ENCODE data around the gene ORC2.
"Not testable (repeated sequence)": the region's sequence is repeated elsewhere in the genome, so short reads cannot be mapped to it uniquely, and the experiment has no call there.

DNA sequence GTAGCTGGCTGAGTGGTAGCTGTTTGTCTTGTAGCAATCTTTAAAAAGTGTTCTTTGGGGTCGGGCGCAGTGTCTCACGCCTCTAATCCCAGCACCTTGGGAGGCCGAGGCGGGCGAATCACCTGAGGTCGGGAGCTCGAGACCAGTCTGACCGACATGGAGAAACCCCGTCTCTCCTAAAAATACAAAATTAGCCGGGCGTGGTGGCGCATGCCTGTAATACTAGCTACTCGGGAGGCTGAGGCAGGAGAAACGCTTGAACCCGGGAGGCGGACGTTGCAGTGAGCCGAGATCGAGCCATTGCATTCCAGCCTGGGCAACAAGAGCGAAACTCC, 425 bp upstream of the ORC2 start:
- TF ChIP-seq, protein P1, sequence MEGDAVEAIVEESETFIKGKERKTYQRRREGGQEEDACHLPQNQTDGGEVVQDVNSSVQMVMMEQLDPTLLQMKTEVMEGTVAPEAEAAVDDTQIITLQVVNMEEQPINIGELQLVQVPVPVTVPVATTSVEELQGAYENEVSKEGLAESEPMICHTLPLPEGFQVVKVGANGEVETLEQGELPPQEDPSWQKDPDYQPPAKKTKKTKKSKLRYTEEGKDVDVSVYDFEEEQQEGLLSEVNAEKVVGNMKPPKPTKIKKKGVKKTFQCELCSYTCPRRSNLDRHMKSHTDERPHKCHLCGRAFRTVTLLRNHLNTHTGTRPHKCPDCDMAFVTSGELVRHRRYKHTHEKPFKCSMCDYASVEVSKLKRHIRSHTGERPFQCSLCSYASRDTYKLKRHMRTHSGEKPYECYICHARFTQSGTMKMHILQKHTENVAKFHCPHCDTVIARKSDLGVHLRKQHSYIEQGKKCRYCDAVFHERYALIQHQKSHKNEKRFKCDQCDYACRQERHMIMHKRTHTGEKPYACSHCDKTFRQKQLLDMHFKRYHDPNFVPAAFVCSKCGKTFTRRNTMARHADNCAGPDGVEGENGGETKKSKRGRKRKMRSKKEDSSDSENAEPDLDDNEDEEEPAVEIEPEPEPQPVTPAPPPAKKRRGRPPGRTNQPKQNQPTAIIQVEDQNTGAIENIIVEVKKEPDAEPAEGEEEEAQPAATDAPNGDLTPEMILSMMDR (conservative IDR thresholded peaks at IDR 0.05) = not testable (repeated sequence)
- TF ChIP-seq EZH2 (IDR thresholded peaks at IDR 0.05; ENCODE audit: low read depth) = not testable (repeated sequence)
